ENCODE data around the gene AGAP1.

The AGAP1 gene

GRCh38 chr2:236001854-236002253, 508.0 kb downstream of the AGAP1 start:
- no peak for DNase-seq (ENCODE audit: low read depth)

GRCh38 chr2:236008006-236008405, 514.2 kb downstream of the AGAP1 start:
- no peak for DNase-seq (ENCODE audit: low read depth)

GRCh38 chr2:236008857-236009256, 515.0 kb downstream of the AGAP1 start:
- DNase-seq (ENCODE audit: low read depth) = no peak

GRCh38 chr2:236010920-236011685, 517.3 kb downstream of the AGAP1 start:
- DNase-seq (ENCODE audit: low read depth) = no peak

GRCh38 chr2:236012155-236012554, 518.3 kb downstream of the AGAP1 start:
- no peak for DNase-seq (ENCODE audit: low read depth)

- no peak for DNase-seq (ENCODE audit: low read depth)
Measured at GRCh38 chr2:236014408-236015131, 520.7 kb downstream of the AGAP1 start.

- DNase-seq (ENCODE audit: low read depth) = no peak
Measured at GRCh38 chr2:236015171-236015570, 521.3 kb downstream of the AGAP1 start.

GRCh38 chr2:236016496-236016895, 522.7 kb downstream of the AGAP1 start:
- no peak for DNase-seq (ENCODE audit: low read depth)

- DNase-seq (ENCODE audit: low read depth) = no peak
Measured at GRCh38 chr2:236017446-236017845, 523.6 kb downstream of the AGAP1 start.

GRCh38 chr2:236019434-236019833, 525.6 kb downstream of the AGAP1 start:
- no peak for DNase-seq (ENCODE audit: low read depth)

- DNase-seq (ENCODE audit: low read depth) = no peak
Measured at GRCh38 chr2:236021499-236022057, 527.7 kb downstream of the AGAP1 start.

GRCh38 chr2:236022128-236022527, 528.3 kb downstream of the AGAP1 start:
- DNase-seq (ENCODE audit: low read depth) = no peak

- no peak for DNase-seq (ENCODE audit: low read depth)
Measured at GRCh38 chr2:236025892-236026291, 532.0 kb downstream of the AGAP1 start.

- no peak for DNase-seq (ENCODE audit: low read depth)
Measured at GRCh38 chr2:236026841-236027240, 533.0 kb downstream of the AGAP1 start.

- no peak for DNase-seq (ENCODE audit: low read depth)
Measured at GRCh38 chr2:236028066-236028465, 534.2 kb downstream of the AGAP1 start.

GRCh38 chr2:236033462-236033861, 539.6 kb downstream of the AGAP1 start:
- no peak for DNase-seq (ENCODE audit: low read depth)

GRCh38 chr2:236034974-236035373, 541.1 kb downstream of the AGAP1 start:
- DNase-seq (ENCODE audit: low read depth) = no peak

- no peak for DNase-seq (ENCODE audit: low read depth)
Measured at GRCh38 chr2:236036045-236036444, 542.2 kb downstream of the AGAP1 start.

- no peak for DNase-seq (ENCODE audit: low read depth)
Measured at GRCh38 chr2:236038096-236038495, 544.3 kb downstream of the AGAP1 start.

- no peak for DNase-seq (ENCODE audit: low read depth)
Measured at GRCh38 chr2:236040600-236041328, 546.9 kb downstream of the AGAP1 start.

- no peak for DNase-seq (ENCODE audit: low read depth)
Measured at GRCh38 chr2:236041616-236042015, 547.8 kb downstream of the AGAP1 start.

- no peak for DNase-seq (ENCODE audit: low read depth)
Measured at GRCh38 chr2:236042087-236042486, 548.2 kb downstream of the AGAP1 start.

- DNase-seq (ENCODE audit: low read depth) = no peak
Measured at GRCh38 chr2:236044191-236044590, 550.3 kb downstream of the AGAP1 start.

Data from activated T-cell treated with anti-CD3 and anti-CD28 coated beads for 1 hour (primary cell).